Ammon's horn (tissue), 1 donor: ENCODE results near the gene RNF32.
"Not testable (repeated sequence)": the region's sequence is repeated elsewhere in the genome, so short reads cannot be mapped to it uniquely, and the experiment has no call there.

Experiments used
- DNase-seq: peaks from one replicate; pipeline ENCODE4 v3.0.0-alpha.2; 2016; ENCODE audit warnings: low spot score

Gene RNF32

GRCh38 chr7:156642306-156643045 is 1.9 kb downstream of the RNF32 start:
- no peak for DNase-seq

DNA sequence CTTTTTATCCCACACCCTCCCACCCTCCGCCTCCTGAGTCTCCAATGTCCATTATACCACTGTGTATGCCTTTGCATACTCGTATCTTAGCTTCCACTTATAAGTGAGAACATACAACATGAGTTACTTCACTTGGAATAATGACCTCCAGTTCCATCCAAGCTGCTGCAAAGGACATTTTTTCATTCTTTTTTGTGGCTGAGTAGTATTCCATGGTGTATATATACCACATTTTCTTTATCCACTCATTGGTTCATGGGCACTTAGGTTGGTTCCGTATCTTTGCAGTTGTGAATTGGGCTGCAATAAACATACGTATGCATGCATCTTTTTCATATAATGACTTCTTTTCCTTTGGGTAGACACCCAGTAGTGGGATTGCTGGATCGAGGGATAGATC is 6.8 kb downstream of the RNF32 start:
- DNase-seq: not testable (repeated sequence)

- DNase-seq: no peak
Observed at GRCh38 chr7:156650042-156650441, 9.5 kb downstream of the RNF32 start.

GRCh38 chr7:156651474-156651873 is 10.9 kb downstream of the RNF32 start:
- DNase-seq: no peak

- DNase-seq: no peak
Observed at GRCh38 chr7:156652886-156653568, 12.5 kb downstream of the RNF32 start.

DNA sequence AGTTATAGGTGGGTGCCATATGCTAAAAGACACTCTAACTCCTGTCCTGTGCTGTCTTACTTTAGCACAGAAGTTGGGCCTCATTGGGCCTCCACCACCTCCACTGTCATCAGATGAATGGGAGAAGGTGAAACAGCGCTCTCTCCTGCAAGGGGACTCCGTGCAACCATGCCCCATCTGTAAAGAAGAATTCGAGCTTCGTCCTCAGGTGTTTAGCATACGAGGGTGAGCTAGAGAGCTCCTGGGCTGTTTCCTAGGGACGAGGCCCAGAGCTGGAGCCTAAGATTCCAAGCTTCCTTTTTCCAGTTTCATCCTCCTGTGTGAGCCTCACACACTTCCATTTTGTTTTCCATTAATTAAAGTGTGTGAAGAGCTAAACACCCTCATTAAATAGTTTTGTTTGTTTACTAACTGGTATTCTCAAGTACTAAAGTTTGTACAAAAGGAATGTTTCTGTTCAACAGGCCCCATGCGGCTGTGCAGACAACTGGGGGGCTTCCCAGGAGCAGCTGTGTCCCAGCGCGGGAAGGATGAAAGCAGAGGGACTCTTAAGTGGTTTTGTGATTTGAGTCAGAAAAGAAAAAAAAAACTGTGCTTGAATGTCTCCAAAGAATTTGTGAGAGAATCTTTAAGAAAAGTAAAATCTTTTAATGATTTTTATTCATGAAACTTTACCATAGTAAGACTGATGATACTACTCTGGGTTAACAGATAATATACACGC is 14.1 kb downstream of the RNF32 start:
- no peak for DNase-seq

- no peak for DNase-seq
Observed at GRCh38 chr7:156655251-156655650, 14.7 kb downstream of the RNF32 start.

- no peak for DNase-seq
Observed at GRCh38 chr7:156655983-156656382, 15.4 kb downstream of the RNF32 start.

DNA sequence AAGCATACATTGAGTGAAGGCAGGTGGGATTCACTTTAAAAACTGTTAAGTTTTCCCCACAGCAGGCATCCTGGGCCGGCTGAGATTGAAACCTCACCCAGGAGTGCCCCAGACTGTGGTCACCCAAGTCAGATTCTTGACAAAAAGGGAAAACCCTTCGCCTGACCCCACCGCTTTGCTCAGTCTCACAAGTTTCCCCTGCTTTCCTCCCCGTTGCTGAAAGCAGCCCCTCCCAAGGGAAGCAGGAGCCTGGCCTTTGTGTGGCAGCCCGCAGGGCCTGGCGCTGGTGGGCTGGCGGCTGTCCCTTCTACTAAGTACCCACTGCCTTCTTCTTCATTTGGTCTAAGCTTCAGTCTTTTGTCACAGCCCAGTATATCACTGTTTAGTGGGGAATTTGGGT is 16.0 kb downstream of the RNF32 start:
- no peak for DNase-seq

- no peak for DNase-seq
Observed at GRCh38 chr7:156657681-156658080, 17.1 kb downstream of the RNF32 start.

DNA sequence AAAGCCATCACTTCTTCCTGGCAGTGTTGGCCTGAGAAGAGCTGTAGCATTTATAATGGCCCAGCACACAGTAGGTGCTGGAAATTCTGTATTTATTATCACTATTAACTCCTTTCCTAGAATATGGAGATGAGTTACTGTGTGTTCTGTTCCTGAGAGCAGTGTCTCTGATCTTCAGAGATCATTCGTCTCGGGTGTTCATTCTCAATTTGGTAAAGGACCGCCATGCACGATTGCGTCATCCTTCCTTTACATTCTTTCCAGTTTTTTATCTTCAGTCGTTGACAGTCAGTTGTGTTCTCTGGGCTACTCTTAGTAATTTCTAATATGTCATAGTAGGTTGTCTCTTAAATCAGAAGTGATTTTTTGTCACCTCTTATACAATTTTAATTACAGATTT is 18.6 kb downstream of the RNF32 start:
- no peak for DNase-seq

DNA sequence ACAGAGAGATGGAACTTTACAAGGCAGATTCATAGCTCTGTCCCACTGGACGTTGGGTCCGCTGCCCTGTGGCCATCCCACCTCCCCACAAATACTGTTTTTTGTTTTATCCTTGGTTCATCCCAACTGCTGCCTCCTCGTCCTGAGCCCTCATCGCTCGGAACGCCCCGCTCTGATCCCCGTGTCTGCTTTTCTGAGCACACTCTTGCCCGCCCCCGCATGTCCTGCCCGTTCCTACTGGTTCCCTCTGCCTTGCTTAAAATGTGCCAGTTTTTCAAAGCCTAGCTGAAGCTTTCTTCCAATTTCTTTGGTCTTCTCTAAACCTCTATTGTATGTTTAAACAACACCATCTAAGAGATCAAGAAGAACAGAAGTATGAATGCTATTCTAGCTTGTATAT is 19.4 kb downstream of the RNF32 start:
- DNase-seq: no peak

- DNase-seq: no peak
Observed at GRCh38 chr7:156661637-156662036, 21.1 kb downstream of the RNF32 start.

DNA sequence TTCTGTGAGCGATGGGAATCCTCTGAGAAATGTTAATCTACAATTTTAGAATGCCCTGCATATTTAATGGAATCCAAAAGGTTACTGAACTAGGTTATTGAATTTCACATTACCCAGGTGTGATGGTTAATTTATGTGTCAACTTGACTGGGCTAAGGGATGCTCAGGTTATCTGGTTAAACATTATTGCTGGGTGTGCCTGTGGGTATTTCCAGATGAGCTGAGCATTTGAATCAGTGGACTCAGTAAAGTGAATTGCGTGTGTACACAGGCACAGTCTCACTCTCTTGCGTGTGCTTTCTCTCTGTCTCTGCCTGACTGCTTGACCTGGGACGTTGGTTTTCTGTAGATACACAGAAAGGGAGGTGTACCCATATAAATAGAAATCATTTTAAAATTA is 21.7 kb downstream of the RNF32 start:
- no peak for DNase-seq

DNA sequence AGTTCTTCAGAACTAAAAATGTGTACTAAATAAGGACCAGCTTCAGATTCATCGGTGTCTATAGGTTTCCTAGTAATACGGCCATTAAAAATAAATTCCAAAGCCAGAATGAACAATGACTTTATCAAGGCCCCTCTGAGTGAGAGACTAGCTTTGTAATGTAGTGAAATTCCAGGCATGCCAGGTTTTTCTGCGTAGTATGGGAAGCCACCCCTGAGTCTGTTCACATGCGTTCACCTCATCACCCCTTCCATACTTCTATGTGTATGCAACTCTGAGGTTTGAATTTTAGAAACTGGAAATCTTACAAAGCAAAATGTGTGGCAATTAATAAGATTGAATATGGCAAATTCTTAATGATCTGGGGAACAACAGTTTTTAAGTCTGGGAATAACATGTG is 24.5 kb downstream of the RNF32 start:
- no peak for DNase-seq

- DNase-seq: no peak
Observed at GRCh38 chr7:156666368-156667109, 26.0 kb downstream of the RNF32 start.

- DNase-seq: no peak
Observed at GRCh38 chr7:156667110-156667426, 26.5 kb downstream of the RNF32 start.

DNA sequence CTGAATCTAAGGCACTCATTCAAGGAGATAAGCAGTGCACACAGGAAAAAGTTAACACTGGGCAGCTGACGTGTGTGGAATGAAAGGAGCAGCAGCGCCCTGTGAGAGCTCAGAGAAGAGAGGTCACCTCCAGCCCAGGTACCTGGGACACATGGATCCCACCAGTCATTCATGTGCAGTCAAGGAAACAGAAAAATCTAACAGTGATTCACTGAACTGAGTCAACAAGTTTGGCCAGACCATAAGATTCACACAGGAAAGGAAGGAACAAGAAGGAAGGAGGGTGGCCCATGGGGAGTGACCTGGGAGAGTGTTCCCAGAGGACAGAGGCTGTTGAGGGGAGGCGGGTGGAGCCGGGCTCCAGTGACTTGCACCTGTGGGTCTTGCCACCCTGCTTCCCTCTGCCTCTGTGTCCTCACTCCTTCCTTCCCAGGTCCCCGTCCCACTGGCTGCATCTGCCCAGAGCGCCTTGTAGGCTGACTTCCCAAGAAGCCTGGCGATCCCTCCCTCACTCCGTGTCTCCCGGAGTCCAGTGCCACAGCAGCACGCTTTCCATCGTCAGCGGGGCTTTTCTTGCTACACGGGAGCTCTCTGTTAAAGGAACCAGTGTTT is 27.7 kb downstream of the RNF32 start:
- no peak for DNase-seq

DNA sequence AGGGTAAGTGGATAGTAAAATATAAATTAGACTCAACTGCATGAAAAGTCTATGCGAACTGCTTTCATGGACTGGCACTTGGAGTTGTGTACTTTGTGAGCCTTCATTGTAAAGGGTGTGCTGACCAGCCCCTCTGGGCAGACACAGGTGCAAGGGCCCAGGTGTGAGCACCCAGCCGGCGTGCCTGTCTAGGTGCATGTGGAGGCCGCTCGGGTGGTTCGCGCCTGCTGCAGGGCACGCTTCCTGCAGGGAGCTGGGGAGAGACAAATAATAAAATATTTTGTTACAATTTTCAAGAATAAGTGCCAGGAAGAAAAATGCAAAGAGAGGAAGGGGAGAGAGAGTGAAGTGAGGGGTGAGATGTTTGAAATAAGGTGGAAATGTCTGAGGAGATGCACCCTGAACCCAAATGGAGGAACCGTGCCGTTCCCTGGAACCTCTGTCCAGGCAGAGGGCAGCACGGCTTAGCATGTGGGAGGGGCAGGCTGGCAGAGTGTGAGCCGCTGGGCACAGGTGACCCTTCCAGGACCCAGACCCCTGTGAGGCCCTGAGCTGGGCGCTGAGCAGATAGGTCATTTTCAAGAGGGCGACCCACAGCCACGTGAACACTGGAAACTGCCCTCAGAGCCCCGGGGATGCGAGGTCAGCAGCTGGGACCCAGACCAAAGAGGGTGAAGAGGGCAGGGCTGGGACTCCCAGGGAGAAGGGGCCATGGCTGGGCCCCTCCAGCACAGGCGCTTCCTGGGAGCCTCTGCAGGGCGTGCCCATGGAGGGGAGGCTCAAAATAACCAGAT is 28.7 kb downstream of the RNF32 start:
- DNase-seq: no peak

- no peak for DNase-seq
Observed at GRCh38 chr7:156673454-156673853, 32.9 kb downstream of the RNF32 start.

DNA sequence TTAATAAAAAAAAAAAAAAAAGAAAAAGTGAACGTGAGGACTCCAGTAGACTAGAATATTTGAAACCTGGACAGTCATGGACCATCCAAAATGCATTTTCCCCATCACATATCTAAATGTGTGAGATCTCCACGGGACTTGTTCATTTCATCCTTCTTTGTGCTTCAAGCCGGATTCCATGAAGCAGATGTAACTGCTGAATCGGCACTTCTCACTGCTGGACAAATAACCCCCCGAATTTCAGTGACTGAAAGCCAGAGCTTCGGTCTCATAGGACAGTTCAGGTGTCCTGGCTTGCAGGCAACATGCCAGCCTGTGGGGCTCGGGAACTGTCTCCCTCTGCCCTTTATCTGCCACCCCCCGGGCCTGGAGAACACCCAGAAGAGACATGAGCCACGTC is 33.3 kb downstream of the RNF32 start:
- DNase-seq: no peak
